ENCODE data around the gene SVEP1. TPM values are rescaled to one million over a fixed set of nuclear protein-coding genes. Genes with fewer than 3 reads are reported as not detected.
"Not testable (repeated sequence)": the region's sequence is repeated elsewhere in the genome, so short reads cannot be mapped to it uniquely, and the experiment has no call there.

The SVEP1 gene
- polyA plus RNA-seq, 3 donors = under 0.01 TPM; not detected in 2

- Mint-ChIP-seq H3K27ac (no peak overlapping the region), H3K4me3 (no peak overlapping the region), H3K27me3 (ENCODE audit: low read depth in 3 of 3) (peaks cover 3 to 5% (median 4%) of the 10 kb centered on the region in 3 donors), H3K4me1 (peaks cover 4% of the 10 kb centered on the region), H3K36me3 (no peaks in the 10 kb centered on the region), H3K9me3 (peaks cover 0 to 4% (median 0%) of the 10 kb centered on the region in 7 donors)
- no peak overlapping the region for H2AFZ ChIP-seq (ENCODE audit: insufficient read depth, low read depth, low read length, poor library complexity, severe bottlenecking)
- no CpG with 5 or more reads among the region's 2 CpGs for WGBS (ENCODE audit: insufficient coverage)
- H4K20me1 ChIP-seq (ENCODE audit: insufficient read depth, low read length) = no peaks in the 10 kb centered on the region
- no peak for TF ChIP-seq CTCF (IDR thresholded peaks at IDR 0.05)
- H3K36me3 ChIP-seq (replicated peaks in 1 of 2; ENCODE audit: control insufficient read depth in 1 of 2, insufficient read depth in 2 of 2, low read length in 2 of 2) = no peaks in the 10 kb centered on the region
- DNase-seq = peak in 1 of 3 donors; percentile 4
- no peak overlapping the region for H3K9ac ChIP-seq (ENCODE audit: insufficient read depth, low read length, poor library complexity, severe bottlenecking)
- H3K4me2 ChIP-seq (replicated peaks; ENCODE audit: extremely low read depth, low read length, poor library complexity, severe bottlenecking) = no peak overlapping the region
- H3K4me3 ChIP-seq (replicated peaks in 1 of 3; ENCODE audit: low read depth in 2 of 3, low read length in 3 of 3) = no peak overlapping the region
- no peaks in the 10 kb centered on the region for H3K79me2 ChIP-seq (ENCODE audit: insufficient read depth, low read length)
- H3K4me1 ChIP-seq (ENCODE audit: control insufficient read depth in 1 of 2, insufficient read depth in 2 of 2, low read length in 2 of 2) = no peaks in the 10 kb centered on the region
- peaks cover 0 to 2% of the 10 kb centered on the region in 2 donors for H3K27me3 ChIP-seq (ENCODE audit: control insufficient read depth in 2 of 2, insufficient read depth in 2 of 2, low read length in 2 of 2)
- H3K27ac ChIP-seq (ENCODE audit: low read depth in 1 of 2, low read length in 2 of 2) = no peak overlapping the region
- intact Hi-C loops (cut with micrococcal nuclease) = no loop called here
- H3K9me3 ChIP-seq (replicated peaks in 1 of 2; ENCODE audit: control insufficient read depth in 1 of 2, insufficient read depth in 1 of 2, low read length in 2 of 2) = no peaks in the 10 kb centered on the region
Measured at GRCh38 chr9:110364451-110364850, 215.1 kb downstream of the SVEP1 start.

- H3K4me2 ChIP-seq (replicated peaks; ENCODE audit: extremely low read depth, low read length, poor library complexity, severe bottlenecking); H3K79me2 ChIP-seq (ENCODE audit: insufficient read depth, low read length); H3K9me3 ChIP-seq (replicated peaks in 1 of 2; ENCODE audit: control insufficient read depth in 1 of 2, insufficient read depth in 1 of 2, low read length in 2 of 2); H3K27ac ChIP-seq (ENCODE audit: low read depth in 1 of 2, low read length in 2 of 2); H4K20me1 ChIP-seq (ENCODE audit: insufficient read depth, low read length); H3K9ac ChIP-seq (ENCODE audit: insufficient read depth, low read length, poor library complexity, severe bottlenecking); H3K4me3 ChIP-seq (replicated peaks in 1 of 3; ENCODE audit: low read depth in 2 of 3, low read length in 3 of 3); H3K4me3 Mint-ChIP-seq; H2AFZ ChIP-seq (ENCODE audit: insufficient read depth, low read depth, low read length, poor library complexity, severe bottlenecking); H3K27ac Mint-ChIP-seq; H3K27me3 ChIP-seq (ENCODE audit: control insufficient read depth in 2 of 2, insufficient read depth in 2 of 2, low read length in 2 of 2); H3K27me3 Mint-ChIP-seq (ENCODE audit: low read depth in 3 of 3); H3K36me3 Mint-ChIP-seq; DNase-seq; intact Hi-C loops (cut with micrococcal nuclease); H3K36me3 ChIP-seq (replicated peaks in 1 of 2; ENCODE audit: control insufficient read depth in 1 of 2, insufficient read depth in 2 of 2, low read length in 2 of 2): not testable (repeated sequence)
- H3K4me1 ChIP-seq (ENCODE audit: control insufficient read depth in 1 of 2, insufficient read depth in 2 of 2, low read length in 2 of 2) = peaks cover 13 to 19% of the 10 kb centered on the region in 2 donors
- Mint-ChIP-seq H3K9me3 (peaks cover 7 to 16% (median 10%) of the 10 kb centered on the region in 7 donors), H3K4me1 (peaks cover 19% of the 10 kb centered on the region)
- no CpG with 5 or more reads among the region's 2 CpGs for WGBS (ENCODE audit: insufficient coverage)
Measured at GRCh38 chr9:110358992-110359391, 220.5 kb downstream of the SVEP1 start.

Measured in CD14-positive monocyte (primary cell).